Ovary (tissue), 9 donors: Measurements from ENCODE around the gene MGAT5B. TPM values are rescaled to one million over a fixed set of nuclear protein-coding genes. Genes with fewer than 3 reads are reported as not detected.

Experiments
- DNase-seq, 5 donors: peaks; one replicate each; pipeline ENCODE4 v3.0.0-alpha.2; 2019 to 2020
- H3K27ac ChIP-seq, 2 donors: fragments of 200-600 bp; one replicate each; pipeline versions ENCODE4 v1.5.1 to v1.8.0; 2019 to 2022
- H3K27me3 ChIP-seq: fragments of 200-600 bp; one replicate; pipeline ENCODE4 v1.8.0; 2022
- H3K36me3 ChIP-seq: fragments of 200-600 bp; sonication (generic); one replicate; pipeline ENCODE4 v1.5.1; 2019
- H3K4me1 ChIP-seq: one replicate; pipeline ENCODE4 v1.8.1; 2013; ENCODE audit warnings: mild to moderate bottlenecking, moderate library complexity; ENCODE audit not compliant: insufficient read depth
- H3K4me3 ChIP-seq: fragments of 200-600 bp; sonication (generic); one replicate; pipeline ENCODE4 v1.5.1; 2017
- H3K9me3 ChIP-seq, 2 donors: fragments of 200-600 bp in 1 of 2; sonication (generic) in 1 of 2; one replicate each; pipeline versions ENCODE4 v1.5.1 to v1.8.1; 2013 to 2019; ENCODE audit warnings: mild to moderate bottlenecking in 1 of 2, moderate library complexity in 1 of 2
- EP300 ChIP-seq: sonication (generic); formaldehyde crosslinking; IDR thresholded peaks from one replicate; pipeline ENCODE4 v1.6.1; 2017; ENCODE audit warnings: antibody characterized with exemption
- POLR2A ChIP-seq: fragments of 450-650 bp; IDR thresholded peaks from one replicate; pipeline ENCODE4 v1.6.1; 2017; ENCODE audit warnings: antibody characterized with exemption, mild to moderate bottlenecking, moderate library complexity
- WGBS, 3 donors: extraction: QIAGEN DNeasy Blood & Tissue Kit in 1 of 3; methylation state at CpG; one replicate each; pipeline versions ENCODE4 v1.1.5 to v1.1.7; 2013 to 2017; 5-methylcytosine and 5-hydroxymethylcytosine counted together
- intact Hi-C, 4 donors: fragments of 100-400 bp; cut with DNase I; formaldehyde crosslinking; loops; one replicate each; pipeline versions ENCODE4 v1.11.0 to v1.15.1; 2022 to 2023
- polyA plus RNA-seq, 2 donors: library from polyadenylated mRNA; stranded (reverse); fragments of 200-250 nt in 1 of 2; fragments of 350-450 nt in 1 of 2; fragmentation: Illumina TruSeq in 1 of 2; extraction: RNeasy Lipid Tissue Mini Kit (QIAGEN cat#74804) in 1 of 2; gene quantifications; one replicate each; pipeline ENCODE4 v1.2.3, GENCODE V29; 2013 to 2014
- total RNA-seq, 7 donors: library from RNA; depleted of rRNA in 2 of 7; stranded (reverse); fragments of >200 nt in 2 of 7; fragmentation: NEBNext Ultra II Directional in 3 of 7; extraction: Animal tissue kit (Norgen Biotek cat#: 25700) in 3 of 7; gene quantifications; one replicate each; pipeline versions ENCODE4 v1.1.0 to v1.2.4, GENCODE V29; 2016 to 2023
- TF ChIP-seq, protein P1 (sequence below), 3 donors: fragments of 450-650 bp in 2 of 3; fragments of 200-600 bp in 1 of 3; IDR thresholded peaks; one replicate each; pipeline versions ENCODE4 v1.5.1 to v1.8.0; 2016 to 2022; ENCODE audit warnings: antibody characterized with exemption in 3 of 3, mild to moderate bottlenecking in 1 of 3
- donor health status: DM: no; HTN: no; CAD: no; lungs with moderate emphysema.
- donor health status: DM: no; HTN: no; CAD: no.
- donor health status: Bipolar disorder and iron deficiency.
- donor health status: DM: yes; HTN: yes; CAD: no.
- donor health status: DM: no; HTN: no; CAD: no.
- donor health status: DM: yes; HTN: yes; CAD: no.

Gene MGAT5B
- total and polyA plus RNA-seq, 9 donors: 0.23 to 3.6 (median 0.77) TPM; not detected in 1

DNA sequence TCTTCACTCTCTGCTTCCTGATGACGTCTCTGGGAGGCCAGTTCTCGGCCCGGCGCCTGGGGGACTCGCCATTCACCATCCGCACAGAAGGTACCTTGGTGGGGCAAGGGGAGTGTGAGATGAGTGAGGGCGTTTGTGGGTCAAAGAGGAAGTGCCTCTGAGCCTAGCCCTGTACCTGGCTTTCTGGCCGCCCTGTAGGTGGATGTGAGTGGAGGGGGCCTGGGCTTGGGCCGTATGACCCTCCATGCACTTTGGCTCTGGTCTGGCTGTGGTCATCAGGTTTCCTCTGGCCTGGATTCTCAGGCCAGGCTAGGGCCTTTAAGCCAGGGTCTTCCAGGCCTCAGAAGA is 4.6 kb downstream of the MGAT5B start:
- Histone ChIP-seq H3K4me3 (no peak overlapping the region), H3K27ac (no peak overlapping the region), H3K9me3 (no peaks in the 10 kb centered on the region), H3K4me1 (peaks cover 1% of the 10 kb centered on the region), H3K36me3 (no peaks in the 10 kb centered on the region), H3K27me3 (peaks cover 9% of the 10 kb centered on the region)
- TF ChIP-seq, protein P1, sequence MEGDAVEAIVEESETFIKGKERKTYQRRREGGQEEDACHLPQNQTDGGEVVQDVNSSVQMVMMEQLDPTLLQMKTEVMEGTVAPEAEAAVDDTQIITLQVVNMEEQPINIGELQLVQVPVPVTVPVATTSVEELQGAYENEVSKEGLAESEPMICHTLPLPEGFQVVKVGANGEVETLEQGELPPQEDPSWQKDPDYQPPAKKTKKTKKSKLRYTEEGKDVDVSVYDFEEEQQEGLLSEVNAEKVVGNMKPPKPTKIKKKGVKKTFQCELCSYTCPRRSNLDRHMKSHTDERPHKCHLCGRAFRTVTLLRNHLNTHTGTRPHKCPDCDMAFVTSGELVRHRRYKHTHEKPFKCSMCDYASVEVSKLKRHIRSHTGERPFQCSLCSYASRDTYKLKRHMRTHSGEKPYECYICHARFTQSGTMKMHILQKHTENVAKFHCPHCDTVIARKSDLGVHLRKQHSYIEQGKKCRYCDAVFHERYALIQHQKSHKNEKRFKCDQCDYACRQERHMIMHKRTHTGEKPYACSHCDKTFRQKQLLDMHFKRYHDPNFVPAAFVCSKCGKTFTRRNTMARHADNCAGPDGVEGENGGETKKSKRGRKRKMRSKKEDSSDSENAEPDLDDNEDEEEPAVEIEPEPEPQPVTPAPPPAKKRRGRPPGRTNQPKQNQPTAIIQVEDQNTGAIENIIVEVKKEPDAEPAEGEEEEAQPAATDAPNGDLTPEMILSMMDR (IDR thresholded peaks at IDR 0.05): no peak
- no peak for TF ChIP-seq EP300
- no peak for TF ChIP-seq POLR2A
- 78 to 87% (median 80%) methylated on average over 9 of the region's 9 CpGs for WGBS, 3 donors
- no peak for DNase-seq
- intact Hi-C loops: no loop called here

DNA sequence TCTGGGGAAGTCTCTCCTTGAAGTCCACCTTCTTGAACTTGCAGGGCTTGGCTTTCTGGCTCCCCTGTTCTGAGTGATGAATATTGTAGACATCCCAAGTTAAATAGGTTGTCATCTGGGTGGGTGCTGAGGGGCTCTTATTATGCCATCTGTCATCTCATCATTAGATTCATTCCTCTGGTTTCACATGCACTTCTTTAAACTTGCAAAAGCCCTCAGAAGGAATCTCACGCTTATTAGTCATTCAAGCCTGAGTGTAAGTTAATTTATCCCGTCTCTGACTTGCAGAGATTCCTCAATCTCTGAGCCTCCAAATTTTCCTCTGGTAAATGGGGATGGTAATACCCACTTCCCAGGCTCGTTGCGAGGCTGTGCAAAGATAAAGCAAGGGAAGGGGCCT is 5.7 kb downstream of the MGAT5B start:
- Histone ChIP-seq H3K4me1 (no peaks in the 10 kb centered on the region), H3K27ac (no peak overlapping the region), H3K9me3 (no peaks in the 10 kb centered on the region), H3K4me3 (no peak overlapping the region), H3K27me3 (peaks cover 9% of the 10 kb centered on the region), H3K36me3 (no peaks in the 10 kb centered on the region)
- WGBS, 3 donors: 63 to 68% (median 64%) methylated on average over 4 of the region's 4 CpGs
- TF ChIP-seq, protein P1 (IDR thresholded peaks at IDR 0.05): no peak
- TF ChIP-seq POLR2A (no peak), EP300 (no peak)
- DNase-seq: no peak
- intact Hi-C loops: no loop called here

DNA sequence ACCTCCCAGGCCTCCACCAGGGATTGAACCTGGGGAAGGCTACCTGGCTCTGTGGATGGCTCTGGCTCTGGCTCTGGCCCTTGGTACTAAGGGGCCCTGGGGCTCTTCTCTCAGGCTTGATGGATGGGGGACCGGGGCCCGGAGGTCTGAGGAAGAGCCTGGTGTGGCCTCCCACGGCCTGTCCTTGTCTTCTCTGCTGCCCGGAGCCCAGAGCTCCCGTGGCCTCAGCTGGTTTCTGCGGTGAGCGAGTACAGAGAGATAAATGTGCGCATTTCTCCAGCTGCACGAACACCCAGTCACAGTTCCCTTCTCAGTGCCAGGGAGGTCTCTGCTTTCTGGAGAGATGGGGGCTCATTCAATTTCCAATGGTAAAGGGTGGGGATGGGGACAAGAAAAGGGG is 9.2 kb downstream of the MGAT5B start:
- H3K27me3 ChIP-seq: no peaks in the 10 kb centered on the region

DNA sequence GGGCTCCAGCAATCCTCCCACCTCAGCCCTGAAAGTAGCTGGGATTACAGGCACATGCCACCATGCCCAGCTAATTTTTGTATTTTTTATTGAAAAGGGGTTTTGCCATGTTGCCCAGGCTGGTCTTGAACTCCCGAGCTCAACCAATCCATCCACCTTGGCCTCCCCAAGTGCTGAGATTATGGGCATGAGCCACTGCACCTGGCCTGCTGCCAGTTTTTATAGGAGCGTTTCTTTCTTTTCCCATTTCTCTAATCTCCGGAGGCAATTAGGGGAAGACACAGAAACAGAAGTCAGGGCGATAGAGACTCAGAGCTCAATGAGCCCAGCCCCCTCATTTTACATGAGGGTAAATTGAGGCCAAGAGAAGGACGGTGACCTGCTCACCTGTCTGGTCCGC is 10.4 kb downstream of the MGAT5B start:
- WGBS, 3 donors: 61 to 74% (median 73%) methylated on average over 6 of the region's 6 CpGs
- Histone ChIP-seq H3K9me3 (no peaks in the 10 kb centered on the region), H3K27me3 (no peaks in the 10 kb centered on the region), H3K36me3 (no peaks in the 10 kb centered on the region), H3K4me1 (no peaks in the 10 kb centered on the region), H3K4me3 (no peak overlapping the region), H3K27ac (no peak overlapping the region)
- intact Hi-C loops: no loop called here
- TF ChIP-seq, protein P1 (IDR thresholded peaks at IDR 0.05): no peak
- TF ChIP-seq EP300: no peak
- TF ChIP-seq POLR2A: no peak
- no peak for DNase-seq

More for the DNA sequence above, 9.2 kb downstream of the MGAT5B start:
- Histone ChIP-seq H3K4me3 (no peak overlapping the region), H3K27ac (no peak overlapping the region), H3K9me3 (no peaks in the 10 kb centered on the region), H3K4me1 (no peaks in the 10 kb centered on the region), H3K36me3 (no peaks in the 10 kb centered on the region)
- intact Hi-C loops: no loop called here
- no peak for DNase-seq
- WGBS, 3 donors: 42 to 67% (median 46%) methylated on average over 9 of the region's 9 CpGs
- no peak for TF ChIP-seq POLR2A
- TF ChIP-seq EP300: no peak
- TF ChIP-seq, protein P1 (IDR thresholded peaks at IDR 0.05): no peak

DNA sequence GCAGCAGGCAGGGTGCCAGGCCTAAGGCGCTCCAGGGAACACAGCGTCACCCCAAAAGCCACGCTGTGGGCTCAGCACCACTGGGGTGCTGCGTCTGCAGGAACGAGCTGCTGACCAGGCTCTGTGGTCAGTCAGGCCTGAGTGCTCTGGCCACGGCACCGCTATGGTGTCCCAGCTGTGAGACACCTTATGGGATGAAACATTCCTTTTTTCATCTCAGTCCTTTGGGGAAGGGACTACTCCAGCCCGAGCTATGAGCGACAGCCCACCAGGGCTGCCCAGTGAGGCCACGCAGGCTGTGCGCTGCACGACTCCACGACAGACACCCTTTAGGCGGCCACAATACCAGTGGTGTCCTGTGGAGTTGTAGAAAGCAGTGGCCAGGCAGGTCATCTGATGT is 11.1 kb downstream of the MGAT5B start:
- Histone ChIP-seq H3K4me1 (no peaks in the 10 kb centered on the region), H3K36me3 (no peaks in the 10 kb centered on the region), H3K4me3 (no peak overlapping the region), H3K27me3 (no peaks in the 10 kb centered on the region), H3K9me3 (no peaks in the 10 kb centered on the region), H3K27ac (no peak overlapping the region)
- TF ChIP-seq EP300 (no peak), POLR2A (no peak)
- TF ChIP-seq, protein P1 (IDR thresholded peaks at IDR 0.05): no peak
- 85 to 89% (median 88%) methylated on average over 14 of the region's 14 CpGs for WGBS, 3 donors
- intact Hi-C loops: no loop called here
- no peak for DNase-seq
